NCI-H82 treated with DMSO at 0.1 percent for 48 hours (cell line): Measurements from ENCODE around the gene PCP4.
"Not testable (repeated sequence)": the region's sequence is repeated elsewhere in the genome, so short reads cannot be mapped to it uniquely, and the experiment has no call there.

Experiments
- DNase-seq: peaks from one replicate; lab custom pipeline; 2025; ENCODE audit not compliant: unreplicated experiment; lab: John Stamatoyannopoulos, UW

The PCP4 gene

GRCh38 chr21:39863111-39863510 is 4.1 kb upstream of the PCP4 start:
- no peak for DNase-seq

GRCh38 chr21:39866093-39866492 is 1.1 kb upstream of the PCP4 start:
- DNase-seq: no peak

DNA sequence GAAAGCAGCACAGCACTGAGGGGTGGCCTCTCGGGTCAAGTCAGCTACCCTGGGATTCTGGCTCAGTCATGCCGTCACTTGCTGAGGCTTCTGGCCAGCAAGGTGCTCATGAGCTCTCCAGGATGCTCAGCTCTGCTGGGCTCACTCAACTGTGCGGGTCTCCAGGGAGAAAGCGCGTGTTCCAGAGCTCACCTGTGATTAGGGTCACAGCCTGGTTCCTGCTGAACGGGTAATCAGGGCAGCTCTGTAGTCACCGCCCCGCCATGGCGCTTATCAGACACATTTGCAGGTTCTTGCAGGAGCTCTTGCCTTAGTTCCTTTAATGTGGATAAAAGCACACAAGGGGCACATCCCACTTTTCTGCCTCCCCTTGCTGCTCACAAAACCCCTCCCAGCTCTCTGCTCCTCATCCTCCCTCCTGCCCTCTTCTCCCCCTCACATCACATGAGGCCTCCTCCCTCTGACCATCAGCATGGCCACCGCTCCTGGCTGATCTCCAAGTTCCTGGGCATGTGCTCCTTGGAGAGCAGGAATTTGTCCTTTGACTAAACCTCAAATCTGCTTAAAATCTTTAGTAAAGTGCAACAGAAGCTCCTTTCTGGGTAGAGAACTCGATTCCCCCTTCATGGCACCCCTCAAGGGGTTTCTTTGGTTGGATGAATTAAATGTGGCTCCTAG is 2.0 kb downstream of the PCP4 start:
- no peak for DNase-seq

- no peak for DNase-seq
Observed at GRCh38 chr21:39873687-39874086, 6.4 kb downstream of the PCP4 start.

- DNase-seq: no peak
Observed at GRCh38 chr21:39874206-39874605, 7.0 kb downstream of the PCP4 start.

GRCh38 chr21:39874759-39875158 is 7.5 kb downstream of the PCP4 start:
- no peak for DNase-seq

GRCh38 chr21:39881661-39882060 is 14.4 kb downstream of the PCP4 start:
- no peak for DNase-seq

GRCh38 chr21:39882151-39882838 is 15.1 kb downstream of the PCP4 start:
- DNase-seq: no peak

DNA sequence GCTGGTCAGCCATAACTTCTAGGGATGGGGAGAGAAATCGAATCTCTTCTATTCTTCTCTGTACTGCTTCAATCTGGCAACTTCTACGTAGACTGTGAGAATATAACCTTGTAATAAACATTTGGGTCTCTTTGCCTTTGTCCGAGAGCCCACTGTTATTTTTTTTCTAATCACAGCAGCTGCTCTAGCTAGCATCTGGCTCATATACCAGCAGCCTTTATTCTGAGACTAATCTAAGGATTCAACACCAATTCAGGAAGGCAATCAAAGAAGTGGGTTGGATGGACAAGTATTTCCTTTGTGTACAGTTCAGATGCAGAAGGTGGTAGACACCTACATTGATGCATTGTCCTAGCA is 15.6 kb downstream of the PCP4 start:
- no peak for DNase-seq

- peak; percentile 61 for DNase-seq
Observed at GRCh38 chr21:39885119-39885848, 18.0 kb downstream of the PCP4 start.

DNA sequence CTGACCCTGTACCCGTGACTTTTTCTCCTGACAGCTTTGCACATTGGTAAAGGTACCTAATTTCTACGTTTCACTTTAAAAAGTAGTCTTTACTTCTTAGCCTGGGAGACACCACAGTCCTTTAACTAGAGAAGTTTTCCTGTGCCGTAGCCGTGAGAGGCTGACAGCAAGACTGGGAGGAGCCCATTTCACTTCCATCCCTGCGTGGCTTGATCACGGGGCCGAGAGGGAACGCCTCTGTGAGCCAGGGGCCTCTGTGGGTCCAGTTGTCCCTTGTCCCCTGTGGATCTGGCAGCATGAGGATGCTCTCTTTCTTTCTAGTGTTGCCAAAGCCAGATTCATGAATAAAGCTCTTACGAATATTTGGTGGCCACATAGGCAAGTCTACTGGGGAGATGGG is 21.6 kb downstream of the PCP4 start:
- no peak for DNase-seq

GRCh38 chr21:39891111-39891510 is 23.9 kb downstream of the PCP4 start:
- DNase-seq: no peak

- DNase-seq: not testable (repeated sequence)
Observed at GRCh38 chr21:39891863-39892262, 24.6 kb downstream of the PCP4 start.

- no peak for DNase-seq
Observed at GRCh38 chr21:39900491-39900890, 33.3 kb downstream of the PCP4 start.

DNA sequence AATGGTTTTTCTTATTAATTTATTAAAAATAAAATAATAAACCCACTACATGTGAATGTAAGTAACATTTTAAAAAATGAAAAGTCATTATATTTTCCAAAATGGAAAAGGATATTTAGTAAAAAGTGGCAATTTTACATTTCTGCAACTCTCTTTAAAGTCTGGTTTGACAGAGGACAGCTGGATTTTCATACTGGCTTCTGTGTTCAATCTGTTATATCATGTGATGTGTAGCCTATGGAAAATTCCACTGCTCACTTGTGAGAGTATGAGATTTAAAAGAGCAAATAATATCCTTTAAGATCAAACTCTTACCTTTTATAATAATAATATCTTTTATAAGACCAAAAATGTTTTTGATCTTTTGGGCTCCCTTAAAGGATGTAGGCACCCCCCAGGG is 33.7 kb downstream of the PCP4 start:
- no peak for DNase-seq

DNA sequence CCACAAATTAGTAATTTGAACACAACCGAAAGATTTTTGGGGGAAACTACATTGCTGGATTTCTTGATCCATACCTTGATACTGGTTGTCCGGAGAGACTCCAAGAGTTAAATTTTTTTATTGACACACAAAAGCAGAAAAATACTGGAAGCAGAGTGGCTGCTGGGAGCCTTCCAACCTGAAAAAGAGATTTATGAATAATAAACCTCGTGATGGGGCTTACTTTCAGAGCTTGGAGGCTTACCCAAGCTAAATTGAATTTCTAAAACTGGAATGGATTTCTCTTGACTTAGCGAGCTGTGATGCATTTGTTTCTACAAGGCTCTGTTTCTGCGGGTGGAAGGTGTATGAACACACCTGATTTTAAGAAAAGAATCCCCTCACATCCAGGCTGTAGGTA is 35.7 kb downstream of the PCP4 start:
- no peak for DNase-seq

GRCh38 chr21:39904457-39904856 is 37.2 kb downstream of the PCP4 start:
- DNase-seq: no peak

DNA sequence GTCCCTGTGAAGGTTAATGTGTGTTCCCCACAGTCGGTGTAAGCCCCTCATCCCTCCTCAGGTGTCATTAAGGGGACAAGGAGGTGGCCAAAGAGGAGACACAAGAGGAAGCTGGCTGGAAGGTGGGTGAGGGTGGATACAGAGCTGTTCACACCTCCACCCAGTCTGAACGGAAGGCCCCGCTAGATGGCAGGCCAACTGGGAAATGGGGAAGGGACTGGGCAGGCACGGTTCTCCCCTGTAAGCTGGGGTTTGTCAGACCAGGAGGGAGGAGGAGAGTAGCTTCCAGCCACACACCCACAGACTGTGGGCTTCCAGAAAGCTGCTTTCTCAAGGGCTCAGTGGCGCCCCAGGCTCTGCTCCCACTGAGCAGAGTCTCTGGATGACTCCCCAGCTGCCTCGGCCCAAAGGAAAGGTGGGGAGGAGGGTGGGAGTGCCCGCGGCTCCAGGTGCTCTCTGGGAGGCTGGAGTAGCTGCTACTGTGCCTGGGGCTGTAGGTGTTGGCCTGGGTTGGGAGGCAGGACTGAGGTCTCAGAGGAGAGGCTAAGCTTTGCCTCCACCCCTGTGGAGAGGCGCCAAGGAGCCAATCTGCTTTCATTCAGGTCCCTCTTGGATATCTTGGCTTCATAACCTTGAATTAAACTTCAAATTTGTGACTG is 41.2 kb downstream of the PCP4 start:
- no peak for DNase-seq

DNA sequence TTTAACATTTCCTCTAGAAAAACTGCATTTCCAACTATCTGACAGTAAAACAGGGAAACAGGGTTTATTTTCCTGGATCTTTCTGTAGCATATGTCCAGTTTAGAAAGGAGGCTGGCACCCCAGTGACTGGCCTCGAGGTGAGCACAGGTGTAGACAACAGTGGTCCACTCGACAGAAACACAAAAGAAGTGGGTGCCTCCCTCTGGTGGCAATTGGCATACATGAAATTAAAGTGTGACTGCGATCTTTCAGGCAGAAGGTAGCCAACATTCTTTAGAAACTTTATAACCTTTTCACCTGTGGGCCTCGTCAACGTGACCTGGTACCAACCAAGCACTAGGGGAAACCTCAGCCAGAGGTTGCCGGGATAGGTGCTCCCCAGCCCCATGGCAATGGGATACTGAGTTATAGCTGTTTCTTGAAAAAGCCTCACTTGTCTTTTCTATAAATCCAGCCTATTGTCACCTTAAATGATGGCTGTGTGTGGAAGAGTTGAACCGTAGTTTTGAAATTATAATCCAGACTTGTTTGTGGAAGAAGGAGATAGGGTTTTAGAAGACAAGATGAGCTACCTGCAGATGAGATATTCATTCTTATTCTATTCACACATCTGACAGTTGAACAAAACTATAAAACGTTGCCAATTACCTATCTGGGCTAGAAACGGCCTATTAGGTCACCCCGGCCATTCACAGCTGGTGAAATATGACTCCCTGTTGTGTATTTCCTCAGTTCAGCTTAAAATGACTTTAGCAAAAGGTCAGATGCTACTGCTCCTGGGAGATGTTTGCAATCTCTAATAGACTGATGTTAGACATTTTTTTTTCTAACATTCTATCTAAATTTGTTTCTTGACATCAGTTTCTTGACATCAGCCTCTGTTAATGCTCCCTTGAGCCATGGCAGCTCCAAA is 44.3 kb downstream of the PCP4 start:
- no peak for DNase-seq

GRCh38 chr21:39913706-39914305 is 46.6 kb downstream of the PCP4 start:
- no peak for DNase-seq
